Neural crest cell (in vitro differentiated cells): ENCODE results near the gene CFAP54. TPM values are rescaled to one million over a fixed set of nuclear protein-coding genes. Genes with fewer than 3 reads are reported as not detected.
A peak's percentile ranks its signal among the peaks of the same experiment; 100 is the strongest.
"Not testable (repeated sequence)": the region's sequence is repeated elsewhere in the genome, so short reads cannot be mapped to it uniquely, and the experiment has no call there.

ENCODE experiments used
- DNase-seq: peaks from one replicate; pipeline ENCODE4 v3.0.0; 2021; ENCODE audit warnings: low read depth, mixed read lengths, low spot score
- H3K27ac Mint-ChIP-seq: one replicate; pipeline ENCODE4 v1.8.0; 2021; ENCODE audit warnings: mild to moderate bottlenecking, mixed read lengths; ENCODE audit not compliant: unreplicated experiment
- H3K27me3 Mint-ChIP-seq: 2 replicates; pipeline ENCODE4 v1.8.0; 2021; ENCODE audit warnings: low read depth, mild to moderate bottlenecking, mixed read lengths
- H3K36me3 Mint-ChIP-seq: 2 replicates; pipeline ENCODE4 v1.8.0; 2021; ENCODE audit warnings: low read depth, mild to moderate bottlenecking, mixed read lengths
- H3K4me1 Mint-ChIP-seq: 2 replicates; pipeline ENCODE4 v1.8.0; 2021; ENCODE audit warnings: mixed read lengths
- H3K4me3 Mint-ChIP-seq: one replicate; pipeline ENCODE4 v1.8.0; 2021; ENCODE audit warnings: mild to moderate bottlenecking, mixed read lengths
- H3K9me3 Mint-ChIP-seq: 2 replicates; pipeline ENCODE4 v1.8.0; 2021; ENCODE audit warnings: mixed read lengths
- CTCF ChIP-seq: fragments of 200-600 bp; sonication (generic); conservative IDR thresholded peaks from 2 replicates; pipeline ENCODE4 v1.5.0; 2021; ENCODE audit warnings: antibody characterized with exemption, mild to moderate bottlenecking
- total RNA-seq: library from RNA; stranded (reverse); gene quantifications from 2 replicates; pipeline ENCODE4 v1.2.1, GENCODE V29; 2021

The CFAP54 gene
- total RNA-seq, 1 donor from 2014 or later, result 3.1 TPM

DNA sequence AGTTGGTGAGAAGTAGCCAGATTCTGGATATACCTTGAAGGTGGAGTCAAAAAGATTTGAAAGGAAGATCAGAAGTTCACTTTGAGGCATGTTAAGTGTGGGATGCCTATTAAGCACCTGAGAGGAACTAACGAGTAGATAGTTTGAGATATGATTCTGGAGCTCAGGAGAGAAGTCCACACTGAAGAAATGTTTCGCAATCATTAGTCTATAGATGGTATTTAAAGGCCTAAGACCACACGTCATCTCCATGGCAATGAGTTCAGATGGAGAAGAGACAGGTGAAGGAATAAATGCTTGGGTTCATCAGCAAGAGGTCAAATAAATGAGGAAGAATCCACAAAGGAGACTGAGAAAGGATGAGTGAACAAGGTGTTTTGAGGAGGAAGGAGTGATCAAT, 224.8 kb downstream of the CFAP54 start:
- Mint-ChIP-seq H3K36me3 (no peaks in the 10 kb centered on the region), H3K4me1 (no peaks in the 10 kb centered on the region), H3K9me3 (no peaks in the 10 kb centered on the region)

DNA sequence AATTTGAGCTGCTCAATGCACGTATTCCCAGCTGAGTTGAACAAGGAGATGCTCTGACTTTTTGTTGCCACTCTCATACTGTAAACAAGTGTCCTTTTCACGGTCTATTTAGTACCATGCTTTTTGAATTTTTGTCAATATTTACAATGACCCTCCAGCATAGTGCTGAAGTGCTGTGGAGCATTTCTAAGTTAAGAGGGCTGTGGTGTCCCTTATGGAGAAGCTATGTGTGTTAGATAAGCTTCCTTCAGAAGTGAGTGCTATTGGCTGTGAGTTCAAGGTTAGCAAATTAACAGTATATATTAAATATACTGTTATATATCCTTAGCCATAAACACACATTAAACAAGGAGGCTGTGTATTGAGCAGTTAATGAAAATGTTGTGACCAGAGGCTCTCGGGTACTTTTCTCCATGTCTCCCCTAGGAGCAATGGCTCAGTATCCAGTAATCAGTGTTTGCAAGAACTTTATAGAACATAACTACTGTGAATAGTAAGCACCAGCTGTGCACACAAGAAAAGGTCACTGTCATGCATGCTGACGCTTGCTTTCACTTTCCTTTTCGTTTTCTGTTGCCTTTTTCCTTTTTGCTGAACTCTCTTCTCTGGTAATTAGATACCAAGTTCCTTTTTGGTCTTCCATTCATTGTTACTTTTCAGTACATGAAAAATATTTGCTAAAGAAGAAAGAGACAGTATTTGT, 230.4 kb downstream of the CFAP54 start:
- no peak for DNase-seq
- Mint-ChIP-seq H3K9me3 (no peaks in the 10 kb centered on the region), H3K4me3 (no peak overlapping the region), H3K4me1 (no peaks in the 10 kb centered on the region), H3K36me3 (no peaks in the 10 kb centered on the region), H3K27ac (no peak overlapping the region), H3K27me3 (no peaks in the 10 kb centered on the region)
- no peak for TF ChIP-seq CTCF

More for the DNA sequence above, 224.8 kb downstream of the CFAP54 start:
- no peak for DNase-seq
- no peak overlapping the region for H3K27ac Mint-ChIP-seq
- H3K27me3 Mint-ChIP-seq, result no peaks in the 10 kb centered on the region
- H3K4me3 Mint-ChIP-seq, result no peak overlapping the region
- TF ChIP-seq CTCF, result no peak

GRCh38 chr12:96720363-96720705, 231.0 kb downstream of the CFAP54 start:
- DNase-seq, result no peak
- Mint-ChIP-seq H3K36me3 (no peaks in the 10 kb centered on the region), H3K4me3 (no peak overlapping the region), H3K4me1 (no peaks in the 10 kb centered on the region), H3K9me3 (no peaks in the 10 kb centered on the region), H3K27me3 (no peaks in the 10 kb centered on the region), H3K27ac (no peak overlapping the region)
- TF ChIP-seq CTCF, result peak; percentile 19

GRCh38 chr12:96729466-96729865, 240.1 kb downstream of the CFAP54 start:
- not testable (repeated sequence) for DNase-seq, H3K27me3 Mint-ChIP-seq, H3K36me3 Mint-ChIP-seq, H3K9me3 Mint-ChIP-seq, H3K4me3 Mint-ChIP-seq
- peaks cover 11% of the 10 kb centered on the region for H3K4me1 Mint-ChIP-seq
- H3K27ac Mint-ChIP-seq, result peak overlapping the region; percentile 83

DNA sequence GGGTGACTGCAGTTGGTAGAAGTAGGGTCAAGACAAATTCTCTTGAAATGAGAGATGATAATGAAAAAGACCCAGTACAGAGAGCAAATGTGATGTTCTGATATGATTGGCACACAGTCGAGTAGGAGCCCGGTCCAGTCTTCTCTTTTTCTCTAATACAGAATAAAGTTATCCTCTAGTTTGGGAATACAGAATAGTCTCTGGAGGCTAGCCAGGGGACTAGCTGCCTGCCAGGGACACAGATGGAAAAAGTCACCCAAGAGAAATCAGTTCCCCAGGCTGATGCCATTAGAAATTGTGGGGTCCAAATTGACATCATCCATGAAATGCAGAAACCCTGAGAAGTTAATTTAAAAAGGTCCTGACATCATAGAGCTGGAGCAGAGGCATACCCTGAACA, 240.5 kb downstream of the CFAP54 start:
- Mint-ChIP-seq H3K27ac (peak overlapping the region; percentile 83), H3K4me1 (peaks cover 11% of the 10 kb centered on the region), H3K4me3 (no peak overlapping the region), H3K9me3 (no peaks in the 10 kb centered on the region), H3K27me3 (no peaks in the 10 kb centered on the region), H3K36me3 (no peaks in the 10 kb centered on the region)
- TF ChIP-seq CTCF, result no peak
- no peak for DNase-seq

DNA sequence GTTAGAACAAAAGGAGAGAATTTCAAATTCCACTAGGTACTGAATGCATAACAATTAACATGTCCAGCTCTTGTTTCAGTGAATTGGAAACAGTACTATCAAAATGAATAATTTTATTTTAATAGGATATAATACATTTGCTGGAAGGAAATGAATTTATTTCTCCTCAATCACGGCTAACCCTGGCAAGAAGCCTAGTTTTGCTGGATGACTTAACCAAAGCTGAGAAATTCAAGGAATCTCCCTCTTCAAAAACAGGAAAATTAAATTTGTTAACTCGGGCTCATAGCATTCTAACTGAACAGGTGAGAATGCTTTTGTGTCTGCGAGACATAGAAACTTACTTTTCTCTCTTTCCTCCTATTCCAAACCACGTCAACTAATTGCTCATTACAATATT, 254.2 kb downstream of the CFAP54 start:
- TF ChIP-seq CTCF, result no peak
- no peaks in the 10 kb centered on the region for H3K36me3 Mint-ChIP-seq
- no peak overlapping the region for H3K27ac Mint-ChIP-seq
- no peaks in the 10 kb centered on the region for H3K27me3 Mint-ChIP-seq
- no peak overlapping the region for H3K4me3 Mint-ChIP-seq
- H3K9me3 Mint-ChIP-seq, result peaks cover 3% of the 10 kb centered on the region
- H3K4me1 Mint-ChIP-seq, result no peaks in the 10 kb centered on the region
- DNase-seq, result no peak
